HepG2 (cell line): ENCODE results near the gene IARS2.

Source experiments
- HDAC2 ChIP-seq: sonication (generic); formaldehyde crosslinking; IDR thresholded peaks from 2 replicates; pipeline ENCODE4 v1.4.0; 2020; ENCODE audit warnings: missing genetic modification reagents
- RFX5 ChIP-seq: IDR thresholded peaks from 2 replicates; pipeline ENCODE4 v1.6.1; 2011; ENCODE audit warnings: low read depth, low read length, improper control_type of control experiment
- SMC3 ChIP-seq: IDR thresholded peaks from 2 replicates; pipeline ENCODE4 v1.6.1; 2011; ENCODE audit warnings: low read length, improper control_type of control experiment
- TAF15 ChIP-seq: fragments of 200-400 bp; formaldehyde crosslinking; IDR thresholded peaks from one replicate; pipeline ENCODE4 v1.6.1; 2018; ENCODE audit warnings: mild to moderate bottlenecking, low read depth, low read length; ENCODE audit not compliant: poor library complexity, severe bottlenecking
- TF ChIP-seq, protein P1 (sequence below): sonication (generic); formaldehyde crosslinking; IDR thresholded peaks from 2 replicates; pipeline ENCODE4 v1.4.0; 2020; ENCODE audit warnings: missing genetic modification reagents
- TF ChIP-seq, protein P2 (sequence below): sonication (generic); formaldehyde crosslinking; IDR thresholded peaks from 2 replicates; pipeline ENCODE4 v1.5.0; 2020; ENCODE audit warnings: mild to moderate bottlenecking, missing genetic modification reagents, moderate library complexity
- TF ChIP-seq, protein P3 (sequence below): sonication (generic); formaldehyde crosslinking; IDR thresholded peaks from 2 replicates; pipeline ENCODE4 v1.4.0; 2020; ENCODE audit warnings: mild to moderate bottlenecking, missing genetic modification reagents

DNA sequence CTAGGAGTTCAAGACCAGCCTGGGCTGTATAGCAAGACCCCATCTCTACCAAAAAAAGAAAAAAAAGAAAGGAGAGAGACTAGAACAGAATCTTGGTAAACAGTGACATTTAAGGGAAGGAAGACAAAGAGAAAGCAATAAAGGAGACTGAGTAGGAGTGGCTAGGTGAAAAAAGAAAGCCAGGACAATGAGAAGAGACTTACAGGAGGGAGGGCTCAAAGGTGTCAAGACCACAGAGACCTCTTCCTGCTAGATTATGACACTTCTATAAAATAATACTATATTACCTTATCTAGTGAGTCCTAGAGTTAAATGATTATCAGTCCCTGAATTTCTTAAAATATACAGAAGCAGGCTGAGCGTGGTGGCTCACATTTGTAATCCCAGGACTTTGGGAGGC lies 37.6 kb upstream of the IARS2 start:
- TF ChIP-seq RFX5 (no peak), TAF15 (no peak), SMC3 (no peak), HDAC2 (CRISPR knock-in tag) (no peak)
- TF ChIP-seq, protein P1, sequence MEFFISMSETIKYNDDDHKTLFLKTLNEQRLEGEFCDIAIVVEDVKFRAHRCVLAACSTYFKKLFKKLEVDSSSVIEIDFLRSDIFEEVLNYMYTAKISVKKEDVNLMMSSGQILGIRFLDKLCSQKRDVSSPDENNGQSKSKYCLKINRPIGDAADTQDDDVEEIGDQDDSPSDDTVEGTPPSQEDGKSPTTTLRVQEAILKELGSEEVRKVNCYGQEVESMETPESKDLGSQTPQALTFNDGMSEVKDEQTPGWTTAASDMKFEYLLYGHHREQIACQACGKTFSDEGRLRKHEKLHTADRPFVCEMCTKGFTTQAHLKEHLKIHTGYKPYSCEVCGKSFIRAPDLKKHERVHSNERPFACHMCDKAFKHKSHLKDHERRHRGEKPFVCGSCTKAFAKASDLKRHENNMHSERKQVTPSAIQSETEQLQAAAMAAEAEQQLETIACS (CRISPR knock-in tag), result no peak
- TF ChIP-seq, protein P2, sequence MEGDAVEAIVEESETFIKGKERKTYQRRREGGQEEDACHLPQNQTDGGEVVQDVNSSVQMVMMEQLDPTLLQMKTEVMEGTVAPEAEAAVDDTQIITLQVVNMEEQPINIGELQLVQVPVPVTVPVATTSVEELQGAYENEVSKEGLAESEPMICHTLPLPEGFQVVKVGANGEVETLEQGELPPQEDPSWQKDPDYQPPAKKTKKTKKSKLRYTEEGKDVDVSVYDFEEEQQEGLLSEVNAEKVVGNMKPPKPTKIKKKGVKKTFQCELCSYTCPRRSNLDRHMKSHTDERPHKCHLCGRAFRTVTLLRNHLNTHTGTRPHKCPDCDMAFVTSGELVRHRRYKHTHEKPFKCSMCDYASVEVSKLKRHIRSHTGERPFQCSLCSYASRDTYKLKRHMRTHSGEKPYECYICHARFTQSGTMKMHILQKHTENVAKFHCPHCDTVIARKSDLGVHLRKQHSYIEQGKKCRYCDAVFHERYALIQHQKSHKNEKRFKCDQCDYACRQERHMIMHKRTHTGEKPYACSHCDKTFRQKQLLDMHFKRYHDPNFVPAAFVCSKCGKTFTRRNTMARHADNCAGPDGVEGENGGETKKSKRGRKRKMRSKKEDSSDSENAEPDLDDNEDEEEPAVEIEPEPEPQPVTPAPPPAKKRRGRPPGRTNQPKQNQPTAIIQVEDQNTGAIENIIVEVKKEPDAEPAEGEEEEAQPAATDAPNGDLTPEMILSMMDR (CRISPR knock-in tag), result no peak
- TF ChIP-seq, protein P3, sequence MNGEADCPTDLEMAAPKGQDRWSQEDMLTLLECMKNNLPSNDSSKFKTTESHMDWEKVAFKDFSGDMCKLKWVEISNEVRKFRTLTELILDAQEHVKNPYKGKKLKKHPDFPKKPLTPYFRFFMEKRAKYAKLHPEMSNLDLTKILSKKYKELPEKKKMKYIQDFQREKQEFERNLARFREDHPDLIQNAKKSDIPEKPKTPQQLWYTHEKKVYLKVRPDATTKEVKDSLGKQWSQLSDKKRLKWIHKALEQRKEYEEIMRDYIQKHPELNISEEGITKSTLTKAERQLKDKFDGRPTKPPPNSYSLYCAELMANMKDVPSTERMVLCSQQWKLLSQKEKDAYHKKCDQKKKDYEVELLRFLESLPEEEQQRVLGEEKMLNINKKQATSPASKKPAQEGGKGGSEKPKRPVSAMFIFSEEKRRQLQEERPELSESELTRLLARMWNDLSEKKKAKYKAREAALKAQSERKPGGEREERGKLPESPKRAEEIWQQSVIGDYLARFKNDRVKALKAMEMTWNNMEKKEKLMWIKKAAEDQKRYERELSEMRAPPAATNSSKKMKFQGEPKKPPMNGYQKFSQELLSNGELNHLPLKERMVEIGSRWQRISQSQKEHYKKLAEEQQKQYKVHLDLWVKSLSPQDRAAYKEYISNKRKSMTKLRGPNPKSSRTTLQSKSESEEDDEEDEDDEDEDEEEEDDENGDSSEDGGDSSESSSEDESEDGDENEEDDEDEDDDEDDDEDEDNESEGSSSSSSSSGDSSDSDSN (CRISPR knock-in tag), result no peak
